Calu3 (cell line): ENCODE data around the gene LRMDA. TPM values are rescaled to one million over a fixed set of nuclear protein-coding genes. Genes with fewer than 3 reads are reported as not detected.

Experiments used
- BruUV-seq: library from RNA; stranded (reverse); fragments of 400-500 nt; replicated peaks from 2 replicates; lab custom pipeline; 2021; lab: Mats Ljungman, UMichigan
- CTCF ChIA-PET: fragments of 300-600 bp; sonication (Branson Sonifier 250); formaldehyde crosslinking; loops from one replicate; lab custom pipeline; 2022; ENCODE audit warnings: antibody characterized with exemption; lab: Charles Lee
- DNase-seq: peaks from one replicate; pipeline ENCODE4 v3.0.0; 2022
- H3K27ac Mint-ChIP-seq: one replicate; pipeline ENCODE4 v1.8.0; 2022; ENCODE audit warnings: mixed read lengths; ENCODE audit not compliant: unreplicated experiment
- H3K27me3 Mint-ChIP-seq: one replicate; pipeline ENCODE4 v1.8.0; 2022; ENCODE audit warnings: mixed read lengths; ENCODE audit not compliant: unreplicated experiment
- H3K36me3 Mint-ChIP-seq: one replicate; pipeline ENCODE4 v1.8.0; 2022; ENCODE audit warnings: mild to moderate bottlenecking, moderate library complexity, mixed read lengths; ENCODE audit not compliant: insufficient read depth, unreplicated experiment
- H3K4me1 Mint-ChIP-seq: one replicate; pipeline ENCODE4 v1.8.0; 2022; ENCODE audit warnings: mild to moderate bottlenecking, low read depth, mixed read lengths; ENCODE audit not compliant: unreplicated experiment
- H3K4me3 Mint-ChIP-seq: one replicate; pipeline ENCODE4 v1.8.0; 2022; ENCODE audit warnings: mild to moderate bottlenecking, low read depth, moderate library complexity, mixed read lengths; ENCODE audit not compliant: unreplicated experiment
- H3K9me3 Mint-ChIP-seq: one replicate; pipeline ENCODE4 v1.8.0; 2022; ENCODE audit warnings: low read depth, mixed read lengths; ENCODE audit not compliant: unreplicated experiment
- CTCF ChIP-seq: fragments of 200-600 bp; IDR thresholded peaks from one replicate; pipeline ENCODE4 v1.8.0; 2022; ENCODE audit warnings: antibody characterized with exemption; ENCODE audit not compliant: unreplicated experiment
- intact Hi-C: fragments of 100-400 bp; cut with micrococcal nuclease; formaldehyde crosslinking; loops from one replicate; pipeline ENCODE4 v1.10.0; 2022; ENCODE audit not compliant: unreplicated experiment
- total RNA-seq: library from RNA; stranded (reverse); gene quantifications from 2 replicates; pipeline ENCODE4 v1.2.3, GENCODE V29; 2022

LRMDA gene
- total RNA-seq, 1 experiment from 2014 or later, result 7.6 TPM

- no peak overlapping the region for H3K27ac Mint-ChIP-seq
- no TSS peak for BruUV-seq
- no peaks in the 10 kb centered on the region for H3K36me3 Mint-ChIP-seq
- DNase-seq, result no peak
- no peak overlapping the region for H3K4me3 Mint-ChIP-seq
- TF ChIP-seq CTCF, result no peak
- CTCF ChIA-PET, result interaction anchor here (0.6 kb wide), 1 partner anchor 79 kb away, joined by 3 read pairs; no protein-coding TSS in a partner anchor
- no peaks in the 10 kb centered on the region for H3K4me1 Mint-ChIP-seq
- H3K9me3 Mint-ChIP-seq, result no peaks in the 10 kb centered on the region
- peaks cover 27% of the 10 kb centered on the region for H3K27me3 Mint-ChIP-seq
- intact Hi-C loops, result no loop called here
These were observed 525.2 kb downstream of the LRMDA start for GRCh38 chr10:75956624-75957023.

GRCh38 chr10:75957314-75958120 lies 526.1 kb downstream of the LRMDA start:
- intact Hi-C loops, result no loop called here
- no peaks in the 10 kb centered on the region for H3K4me1 Mint-ChIP-seq
- no peaks in the 10 kb centered on the region for H3K9me3 Mint-ChIP-seq
- H3K27me3 Mint-ChIP-seq, result peaks cover 24% of the 10 kb centered on the region
- no peak overlapping the region for H3K4me3 Mint-ChIP-seq
- H3K36me3 Mint-ChIP-seq, result no peaks in the 10 kb centered on the region
- H3K27ac Mint-ChIP-seq, result no peak overlapping the region
- BruUV-seq, result no TSS peak
- no peak for DNase-seq
- TF ChIP-seq CTCF, result no peak
- CTCF ChIA-PET, result no interaction called here

GRCh38 chr10:75959209-75959608 lies 527.8 kb downstream of the LRMDA start:
- H3K4me3 Mint-ChIP-seq, result no peak overlapping the region
- BruUV-seq, result no TSS peak
- no peaks in the 10 kb centered on the region for H3K4me1 Mint-ChIP-seq
- no peaks in the 10 kb centered on the region for H3K36me3 Mint-ChIP-seq
- H3K27ac Mint-ChIP-seq, result no peak overlapping the region
- H3K27me3 Mint-ChIP-seq, result peaks cover 20% of the 10 kb centered on the region
- CTCF ChIA-PET, result interaction anchor here (0.6 kb wide), 1 partner anchor 174 kb away, joined by 5 read pairs; no protein-coding TSS in a partner anchor
- no peak for TF ChIP-seq CTCF
- intact Hi-C loops, result no loop called here
- DNase-seq, result no peak
- no peaks in the 10 kb centered on the region for H3K9me3 Mint-ChIP-seq

- H3K9me3 Mint-ChIP-seq, result no peaks in the 10 kb centered on the region
- no peaks in the 10 kb centered on the region for H3K36me3 Mint-ChIP-seq
- TF ChIP-seq CTCF, result no peak
- H3K27me3 Mint-ChIP-seq, result peaks cover 15% of the 10 kb centered on the region
- no peak for DNase-seq
- no peak overlapping the region for H3K27ac Mint-ChIP-seq
- intact Hi-C loops, result no loop called here
- H3K4me1 Mint-ChIP-seq, result no peaks in the 10 kb centered on the region
- H3K4me3 Mint-ChIP-seq, result no peak overlapping the region
- CTCF ChIA-PET, result no interaction called here
- no TSS peak for BruUV-seq
These were observed 528.5 kb downstream of the LRMDA start for GRCh38 chr10:75959912-75960311.
